Ammon's horn (tissue), 1 donor: Measurements from ENCODE around the gene LRRC8A.
A peak's percentile ranks its signal among the peaks of the same experiment; 100 is the strongest.
"Not testable (repeated sequence)": the region's sequence is repeated elsewhere in the genome, so short reads cannot be mapped to it uniquely, and the experiment has no call there.

Experiments used
- DNase-seq: peaks from one replicate; pipeline ENCODE4 v3.0.0-alpha.2; 2016; ENCODE audit warnings: low spot score

LRRC8A gene

DNA sequence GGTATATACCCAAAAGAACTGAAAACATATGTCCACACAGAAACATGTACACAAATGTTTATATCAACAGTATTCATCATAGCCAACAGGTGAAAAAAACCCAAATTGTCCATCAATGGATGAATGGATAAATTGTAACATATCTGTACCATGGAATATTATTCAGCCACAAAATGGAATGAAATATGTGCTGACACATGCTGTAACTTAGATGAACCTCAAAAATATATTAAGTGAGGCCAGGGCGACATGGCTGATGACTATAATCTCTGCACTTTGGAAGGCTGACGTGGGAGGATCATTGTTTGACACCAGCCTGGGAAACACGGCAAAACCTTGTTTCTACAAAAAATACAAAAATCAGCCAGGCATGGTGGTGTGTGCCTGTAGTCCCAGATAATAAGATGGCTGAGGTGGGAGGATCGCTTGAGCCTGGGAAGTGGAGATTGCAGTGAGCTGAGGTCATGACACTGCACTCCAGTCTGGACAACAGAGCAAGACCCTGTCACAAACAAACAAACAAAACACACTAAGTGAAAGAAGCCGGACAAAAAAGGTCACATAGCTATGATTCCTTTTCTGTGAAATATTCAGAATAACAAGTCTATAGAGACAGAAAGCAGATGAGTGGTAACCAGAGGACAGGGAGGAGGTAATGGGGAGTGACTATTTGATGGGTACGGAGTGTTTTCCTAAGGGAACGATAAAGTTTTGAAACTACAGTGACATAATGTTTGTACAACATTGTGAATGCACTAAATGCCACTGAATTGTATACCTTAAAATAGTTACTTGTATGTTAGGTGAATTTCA, 11.6 kb upstream of the LRRC8A start:
- DNase-seq: no peak

- DNase-seq: not testable (repeated sequence)
These were observed 11.0 kb upstream of the LRRC8A start for GRCh38 chr9:128870941-128871265.

GRCh38 chr9:128877852-128878251, 4.1 kb upstream of the LRRC8A start:
- no peak for DNase-seq

- DNase-seq: no peak
These were observed 1.0 kb downstream of the LRRC8A start for GRCh38 chr9:128882677-128883603.

DNA sequence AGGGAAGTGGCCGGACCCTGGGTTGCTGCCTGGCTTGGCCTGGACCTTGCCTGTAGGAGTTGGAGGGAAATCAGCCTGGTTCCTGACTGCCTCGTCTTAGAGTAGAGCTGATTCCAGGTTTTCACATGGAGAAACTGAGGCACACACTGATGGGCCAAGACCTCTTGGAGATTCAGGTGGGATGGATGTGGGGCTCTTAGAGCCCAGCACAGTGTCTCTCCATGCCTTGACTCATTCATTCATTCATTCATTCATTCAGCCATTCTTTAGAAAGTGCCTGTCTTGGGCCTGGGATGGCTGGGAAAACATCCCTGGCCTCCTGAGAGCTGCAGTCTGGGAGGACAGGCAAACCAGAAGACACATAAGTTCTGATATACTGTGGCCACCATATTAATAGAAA, 2.2 kb downstream of the LRRC8A start:
- no peak for DNase-seq

DNA sequence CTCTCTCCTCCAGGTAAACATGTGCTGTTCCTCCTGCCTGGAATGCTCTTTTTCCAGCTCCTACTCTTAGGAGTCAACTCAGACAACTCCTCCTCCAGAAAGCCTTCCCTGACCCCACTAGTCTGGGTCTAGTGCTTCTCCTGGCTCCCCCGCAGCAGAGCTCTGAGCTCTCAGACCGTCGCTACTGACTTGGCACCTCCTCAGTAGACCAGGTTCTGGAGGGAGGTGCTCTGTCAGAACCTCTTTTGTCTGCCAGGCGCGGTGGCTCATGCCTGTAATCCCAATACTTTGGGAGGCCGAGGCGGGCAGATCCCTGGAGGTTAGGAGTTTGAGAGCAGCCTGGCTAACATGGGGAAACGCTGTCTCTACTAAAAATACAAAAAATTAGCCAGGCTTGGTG, 3.4 kb downstream of the LRRC8A start:
- DNase-seq: no peak

DNA sequence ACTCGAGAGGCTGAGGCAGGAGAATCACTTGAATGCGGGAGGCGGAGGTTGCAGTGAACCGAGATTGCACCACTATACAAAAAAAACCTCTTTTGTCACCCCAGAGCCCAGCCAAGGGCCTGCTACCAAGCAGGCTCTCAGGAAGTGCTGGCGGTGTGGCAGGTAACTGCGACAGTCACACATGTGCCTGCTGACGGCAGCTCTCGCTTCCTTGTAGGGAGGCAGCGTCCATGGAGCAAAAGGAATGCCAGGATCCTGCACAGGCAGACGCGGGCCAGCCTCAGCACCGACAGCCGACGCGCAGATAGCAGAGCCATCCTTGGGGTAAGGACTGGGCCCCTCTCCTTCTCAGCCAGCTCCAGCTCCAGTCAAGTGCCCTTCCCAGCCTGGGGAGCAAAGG, 3.9 kb downstream of the LRRC8A start:
- DNase-seq: no peak

DNA sequence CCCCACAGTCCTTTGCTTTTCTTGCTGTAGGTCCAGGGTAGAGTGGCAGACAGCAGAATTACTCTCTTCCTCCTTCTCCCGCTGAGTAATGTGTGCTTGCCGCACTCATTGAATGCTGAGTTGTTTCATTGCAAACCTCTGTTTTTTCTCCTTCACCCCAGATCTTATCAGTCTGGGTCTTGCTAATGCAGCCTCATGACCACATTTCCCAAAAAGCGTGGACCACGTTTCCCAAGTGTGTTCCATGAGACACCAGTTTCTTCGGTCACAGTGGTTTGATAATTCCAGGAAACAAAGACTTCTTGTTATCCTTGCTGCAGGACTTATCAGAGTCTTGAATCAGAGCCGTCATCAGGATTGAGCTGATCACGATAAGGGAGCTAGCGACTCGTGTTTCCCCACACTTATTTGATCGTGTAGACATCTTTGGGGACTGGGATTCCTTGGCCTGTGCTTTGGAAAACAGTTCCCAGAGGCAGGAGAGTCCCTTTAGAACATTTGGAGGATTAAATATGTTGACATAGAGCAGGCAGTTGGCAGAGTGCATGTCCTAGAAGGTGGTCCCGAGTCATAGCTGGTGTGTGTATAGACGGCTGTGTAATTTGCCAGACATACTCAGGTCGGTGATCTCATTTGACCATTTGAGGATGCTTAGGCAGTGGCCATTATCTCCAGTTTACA, 4.4 kb downstream of the LRRC8A start:
- no peak for DNase-seq

DNA sequence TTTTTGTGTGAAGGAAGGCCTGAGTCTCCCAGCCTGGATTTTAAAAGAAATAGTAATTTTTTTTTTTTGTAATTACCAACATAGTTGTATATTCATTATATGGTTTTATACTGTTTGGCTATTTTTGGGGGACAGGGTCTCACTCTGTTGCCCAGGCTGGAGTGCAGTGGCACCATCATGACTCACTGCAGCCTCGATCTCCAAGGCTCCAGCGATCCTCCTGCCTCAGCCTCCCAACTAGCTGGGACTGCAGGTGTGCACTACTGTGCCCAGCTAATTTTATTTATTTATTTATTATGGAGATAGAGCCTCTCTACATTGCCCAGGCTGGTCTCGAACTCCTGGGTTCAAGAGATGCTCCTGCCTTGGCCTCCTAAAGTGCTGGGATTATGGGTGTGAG, 5.1 kb downstream of the LRRC8A start:
- no peak for DNase-seq

GRCh38 chr9:128887914-128888350, 6.0 kb downstream of the LRRC8A start:
- DNase-seq: no peak

- DNase-seq: no peak
These were observed 9.6 kb downstream of the LRRC8A start for GRCh38 chr9:128891321-128892220.

- peak; percentile 95 for DNase-seq
These were observed 10.4 kb downstream of the LRRC8A start for GRCh38 chr9:128892221-128892921.

GRCh38 chr9:128893354-128893753, 11.4 kb downstream of the LRRC8A start:
- DNase-seq: no peak

GRCh38 chr9:128894764-128895163, 12.8 kb downstream of the LRRC8A start:
- no peak for DNase-seq

DNA sequence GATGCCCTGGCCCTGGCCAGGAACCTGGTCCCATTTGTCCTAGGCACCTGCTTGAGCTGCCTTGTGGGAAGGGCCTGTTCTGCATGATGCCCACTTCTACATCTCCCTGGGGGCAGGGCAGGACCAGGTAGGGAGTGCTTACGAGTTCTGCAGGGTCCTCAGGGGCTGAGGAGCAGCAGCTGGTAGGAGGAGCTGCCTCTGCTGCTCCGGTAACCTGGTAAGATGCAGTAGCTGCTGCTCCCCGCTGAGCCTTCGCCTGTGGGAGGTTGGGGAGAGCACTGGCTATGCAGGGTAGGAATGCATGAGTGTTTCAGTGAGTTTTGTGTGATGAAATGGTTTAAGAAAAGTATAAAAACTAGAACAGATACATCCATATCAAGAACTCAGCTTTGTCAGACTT, 13.6 kb downstream of the LRRC8A start:
- no peak for DNase-seq

DNA sequence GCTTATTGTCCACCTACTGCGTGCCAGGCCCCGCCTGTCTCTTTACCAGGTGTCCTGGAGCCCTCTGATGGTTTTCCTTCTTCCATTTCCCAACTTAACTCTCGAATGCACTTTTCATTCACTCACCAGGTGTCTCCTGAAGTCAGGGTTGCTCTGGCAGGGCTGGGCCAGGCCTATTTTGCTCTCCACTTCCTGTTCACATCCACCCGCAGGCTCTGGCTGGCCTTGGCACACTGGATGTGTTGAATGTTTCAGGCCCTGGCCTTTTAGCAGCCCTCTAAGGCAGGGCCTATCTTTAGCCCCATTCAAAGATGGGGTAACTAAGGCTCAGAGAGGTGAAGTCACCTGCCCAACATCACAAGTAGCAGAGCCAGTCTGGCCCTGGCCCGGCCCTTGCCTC, 16.4 kb downstream of the LRRC8A start:
- no peak for DNase-seq

DNA sequence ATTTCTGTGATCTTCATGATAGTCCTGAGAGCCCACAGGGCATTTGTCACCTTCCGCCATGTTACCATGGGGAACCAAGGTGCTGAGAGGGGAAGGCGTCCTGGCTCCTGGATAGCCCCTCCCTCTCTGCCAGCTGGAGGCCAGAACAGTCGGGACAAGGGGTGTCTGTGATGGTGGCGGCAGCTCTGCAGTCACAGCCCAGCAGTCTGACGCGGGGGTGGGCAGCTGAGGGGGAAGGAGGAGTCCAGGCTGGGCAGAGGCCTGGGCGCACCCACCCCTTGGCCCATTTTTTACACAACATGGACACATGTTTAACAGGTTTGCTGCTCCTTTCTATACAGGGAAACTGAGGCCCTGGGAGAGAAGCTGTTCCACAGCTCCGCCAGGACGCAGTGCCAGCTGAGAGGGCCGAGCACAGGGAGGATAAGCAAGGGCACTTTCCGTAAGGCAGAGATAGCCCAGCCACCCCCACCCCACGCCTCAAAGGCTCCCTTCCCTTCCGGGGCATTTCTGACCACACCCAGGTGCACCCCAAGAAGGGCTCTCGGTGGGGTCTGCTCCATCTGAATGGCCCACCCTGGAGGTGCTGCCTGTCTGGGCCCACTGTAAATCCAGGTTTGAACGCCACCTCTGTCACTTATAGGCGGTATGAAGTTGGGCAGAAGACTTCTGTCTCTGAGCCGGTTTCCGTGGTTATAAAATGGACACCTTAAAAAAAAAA, 17.1 kb downstream of the LRRC8A start:
- peak; percentile 66 for DNase-seq

- no peak for DNase-seq
These were observed 17.8 kb downstream of the LRRC8A start for GRCh38 chr9:128899566-128900322.

- DNase-seq: no peak
These were observed 19.4 kb downstream of the LRRC8A start for GRCh38 chr9:128901379-128901778.
